ENCODE results near the gene STX16.

The STX16 gene

DNA sequence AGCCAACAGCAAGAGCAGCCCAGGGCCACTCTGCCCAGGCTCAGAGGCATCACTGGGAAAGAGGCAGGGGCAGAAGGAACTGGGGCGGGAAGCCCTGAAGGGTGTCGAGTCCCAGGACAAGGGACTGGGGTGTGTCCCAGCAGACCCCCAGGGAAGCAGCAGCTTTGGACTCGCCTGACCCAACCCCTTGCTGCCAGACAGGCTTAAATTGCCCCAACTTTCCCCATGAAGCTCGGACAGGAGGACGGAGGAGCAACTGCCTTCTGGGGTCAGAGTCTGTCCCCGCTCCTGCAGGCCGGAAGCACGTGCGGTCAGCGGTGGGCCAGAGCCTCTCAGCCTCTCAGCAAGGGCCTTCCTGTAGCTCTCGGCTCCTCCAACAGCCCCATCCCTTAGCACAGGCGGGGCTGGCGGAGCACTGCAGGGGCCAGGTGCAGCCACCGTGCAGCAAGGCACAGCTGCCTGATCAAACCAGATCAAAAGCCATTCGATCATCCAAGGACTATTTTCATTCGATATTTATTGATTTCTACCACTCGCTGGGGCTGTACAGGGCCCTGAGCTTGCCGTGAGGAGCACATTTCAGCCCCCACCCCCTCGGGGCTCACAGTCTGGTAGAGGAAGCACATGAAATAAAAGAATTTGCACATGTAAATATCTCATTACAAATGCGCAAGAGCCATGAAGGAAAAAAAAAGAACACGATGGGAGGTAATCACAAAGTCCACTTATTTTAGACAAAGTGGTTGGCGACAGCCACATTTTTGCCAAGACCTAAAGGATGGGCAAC, 31.8 kb upstream of the STX16 start:
- Histone ChIP-seq H2AFZ (ENCODE audit: low read length) (no peak overlapping the region), H4K20me1 (ENCODE audit: insufficient read depth, low read length) (no peaks in the 10 kb centered on the region), H3K27ac (ENCODE audit: low read depth, low read length, poor library complexity, severe bottlenecking) (no peak overlapping the region), H3K4me2 (ENCODE audit: low read length) (no peak overlapping the region), H3K9ac (ENCODE audit: low read length) (no peak overlapping the region), H3K4me3 (ENCODE audit: low read depth, low read length, poor library complexity, severe bottlenecking) (no peak overlapping the region), H3K36me3 (ENCODE audit: insufficient read depth, low read length) (no peaks in the 10 kb centered on the region), H3K79me2 (ENCODE audit: insufficient read depth, low read length) (no peaks in the 10 kb centered on the region), H3K4me1 (ENCODE audit: insufficient read depth, low read length, severe bottlenecking) (no peaks in the 10 kb centered on the region), H3F3A (ENCODE audit: insufficient read depth, low read length) (no peaks in the 10 kb centered on the region), H3K9me2 (ENCODE audit: low read depth, low read length) (no peaks in the 10 kb centered on the region), H3K27me3 (ENCODE audit: insufficient read depth, low read length) (peaks cover 39% of the 10 kb centered on the region; the same call in 1 of the 2 replicates), H3K9me3 (ENCODE audit: low read length) (no peaks in the 10 kb centered on the region)
- TF ChIP-seq, protein P1, sequence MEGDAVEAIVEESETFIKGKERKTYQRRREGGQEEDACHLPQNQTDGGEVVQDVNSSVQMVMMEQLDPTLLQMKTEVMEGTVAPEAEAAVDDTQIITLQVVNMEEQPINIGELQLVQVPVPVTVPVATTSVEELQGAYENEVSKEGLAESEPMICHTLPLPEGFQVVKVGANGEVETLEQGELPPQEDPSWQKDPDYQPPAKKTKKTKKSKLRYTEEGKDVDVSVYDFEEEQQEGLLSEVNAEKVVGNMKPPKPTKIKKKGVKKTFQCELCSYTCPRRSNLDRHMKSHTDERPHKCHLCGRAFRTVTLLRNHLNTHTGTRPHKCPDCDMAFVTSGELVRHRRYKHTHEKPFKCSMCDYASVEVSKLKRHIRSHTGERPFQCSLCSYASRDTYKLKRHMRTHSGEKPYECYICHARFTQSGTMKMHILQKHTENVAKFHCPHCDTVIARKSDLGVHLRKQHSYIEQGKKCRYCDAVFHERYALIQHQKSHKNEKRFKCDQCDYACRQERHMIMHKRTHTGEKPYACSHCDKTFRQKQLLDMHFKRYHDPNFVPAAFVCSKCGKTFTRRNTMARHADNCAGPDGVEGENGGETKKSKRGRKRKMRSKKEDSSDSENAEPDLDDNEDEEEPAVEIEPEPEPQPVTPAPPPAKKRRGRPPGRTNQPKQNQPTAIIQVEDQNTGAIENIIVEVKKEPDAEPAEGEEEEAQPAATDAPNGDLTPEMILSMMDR (IDR thresholded peaks at IDR 0.05; ENCODE audit: low read length), result no peak
- TF ChIP-seq EZH2 (IDR thresholded peaks at IDR 0.05; ENCODE audit: borderline replicate concordance, low read length), result no peak

DNA sequence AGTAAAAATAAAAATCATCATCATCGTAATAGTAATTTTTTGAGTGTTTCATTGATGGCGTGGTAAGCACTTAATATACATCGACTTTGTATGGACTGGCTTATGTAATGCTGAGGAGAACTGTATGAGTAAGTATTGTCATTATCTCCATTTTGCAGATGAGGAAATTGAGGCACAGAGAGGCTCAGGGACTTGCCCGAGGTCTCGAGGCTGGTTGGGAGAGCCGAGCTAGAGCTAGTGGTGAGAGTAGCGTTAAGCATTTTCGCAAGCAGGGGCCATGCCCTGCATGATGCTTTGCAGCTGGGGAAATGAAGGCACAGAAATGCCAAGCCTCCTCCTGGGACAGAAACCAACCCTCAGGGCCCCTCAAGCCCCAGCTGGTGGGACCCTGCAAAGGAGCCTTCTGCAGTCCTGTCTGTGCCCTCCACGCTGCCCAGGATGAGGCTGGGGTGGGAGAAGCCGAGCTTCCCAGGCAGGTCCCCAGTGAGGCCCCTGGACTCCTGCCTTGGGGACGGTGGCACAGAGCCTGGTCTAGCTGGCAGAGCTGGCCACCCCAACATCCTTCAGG, 31.1 kb upstream of the STX16 start:
- Histone ChIP-seq H2AFZ (ENCODE audit: low read length) (no peak overlapping the region), H3K27me3 (ENCODE audit: insufficient read depth, low read length) (peaks cover 39% of the 10 kb centered on the region; the same call in 1 of the 2 replicates), H3K9me3 (ENCODE audit: low read length) (no peaks in the 10 kb centered on the region), H3K4me2 (ENCODE audit: low read length) (no peak overlapping the region), H3K9ac (ENCODE audit: low read length) (no peak overlapping the region), H3K36me3 (ENCODE audit: insufficient read depth, low read length) (no peaks in the 10 kb centered on the region), H3K4me3 (ENCODE audit: low read depth, low read length, poor library complexity, severe bottlenecking) (no peak overlapping the region), H3F3A (ENCODE audit: insufficient read depth, low read length) (no peaks in the 10 kb centered on the region), H3K4me1 (ENCODE audit: insufficient read depth, low read length, severe bottlenecking) (no peaks in the 10 kb centered on the region), H3K9me2 (ENCODE audit: low read depth, low read length) (no peaks in the 10 kb centered on the region), H3K27ac (ENCODE audit: low read depth, low read length, poor library complexity, severe bottlenecking) (no peak overlapping the region), H3K79me2 (ENCODE audit: insufficient read depth, low read length) (no peaks in the 10 kb centered on the region), H4K20me1 (ENCODE audit: insufficient read depth, low read length) (no peaks in the 10 kb centered on the region)
- TF ChIP-seq EZH2 (IDR thresholded peaks at IDR 0.05; ENCODE audit: borderline replicate concordance, low read length), result no peak
- TF ChIP-seq, protein P1 (IDR thresholded peaks at IDR 0.05; ENCODE audit: low read length), result no peak

DNA sequence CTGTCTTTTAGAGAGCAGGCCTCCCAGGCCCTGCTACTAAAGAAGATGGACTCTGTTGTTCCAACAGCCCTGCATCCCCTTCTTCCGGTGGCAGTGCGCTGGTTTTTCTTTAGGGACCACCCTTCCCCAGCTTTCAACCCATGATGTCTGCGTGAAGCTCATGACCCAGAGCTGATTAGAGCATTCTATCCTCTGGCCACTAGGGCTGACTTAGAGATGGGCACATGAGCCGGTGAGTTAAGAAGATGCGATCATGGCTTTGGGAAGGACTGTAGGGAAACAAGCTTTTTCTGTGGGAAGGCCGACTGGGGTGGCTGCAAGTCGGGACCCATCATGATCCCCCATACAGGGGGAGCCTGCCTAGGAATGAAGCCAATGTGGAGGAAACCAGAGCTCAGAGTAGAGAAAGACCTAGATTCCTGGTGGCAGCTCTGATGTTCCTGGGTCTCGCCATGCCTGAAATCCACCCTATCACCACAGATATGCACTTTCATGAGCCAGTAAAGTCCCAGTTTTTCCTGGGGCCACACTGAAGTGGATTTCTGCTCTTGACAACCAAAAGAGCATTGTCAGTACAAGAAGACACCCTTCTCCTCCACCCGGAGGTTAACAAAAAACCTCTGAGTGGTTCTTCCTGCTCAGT, 29.1 kb upstream of the STX16 start:
- Histone ChIP-seq H3K36me3 (ENCODE audit: insufficient read depth, low read length) (no peaks in the 10 kb centered on the region), H2AFZ (ENCODE audit: low read length) (no peak overlapping the region), H3K79me2 (ENCODE audit: insufficient read depth, low read length) (no peaks in the 10 kb centered on the region), H3K4me3 (ENCODE audit: low read depth, low read length, poor library complexity, severe bottlenecking) (no peak overlapping the region), H4K20me1 (ENCODE audit: insufficient read depth, low read length) (no peaks in the 10 kb centered on the region), H3K9ac (ENCODE audit: low read length) (no peak overlapping the region), H3F3A (ENCODE audit: insufficient read depth, low read length) (no peaks in the 10 kb centered on the region), H3K27me3 (ENCODE audit: insufficient read depth, low read length) (peaks cover 36% of the 10 kb centered on the region; the same call in 1 of the 2 replicates), H3K4me2 (ENCODE audit: low read length) (no peak overlapping the region), H3K9me2 (ENCODE audit: low read depth, low read length) (no peaks in the 10 kb centered on the region), H3K4me1 (ENCODE audit: insufficient read depth, low read length, severe bottlenecking) (no peaks in the 10 kb centered on the region), H3K9me3 (ENCODE audit: low read length) (no peaks in the 10 kb centered on the region), H3K27ac (ENCODE audit: low read depth, low read length, poor library complexity, severe bottlenecking) (no peak overlapping the region)
- no peak for TF ChIP-seq EZH2 (IDR thresholded peaks at IDR 0.05; ENCODE audit: borderline replicate concordance, low read length)
- TF ChIP-seq, protein P1 (IDR thresholded peaks at IDR 0.05; ENCODE audit: low read length), result peak; percentile 21; the same call in 1 of the 2 replicates
